Measurements from ENCODE around the gene PPP6R3. TPM values are rescaled to one million over a fixed set of nuclear protein-coding genes. Genes with fewer than 3 reads are reported as not detected.
A peak's percentile ranks its signal among the peaks of the same experiment; 100 is the strongest.

The PPP6R3 gene
- total RNA-seq, 3 donors from 2014 or later (not counting 1 experiment from before 2014, with no cell fraction given) = 148 to 176 (median 149) TPM

DNA sequence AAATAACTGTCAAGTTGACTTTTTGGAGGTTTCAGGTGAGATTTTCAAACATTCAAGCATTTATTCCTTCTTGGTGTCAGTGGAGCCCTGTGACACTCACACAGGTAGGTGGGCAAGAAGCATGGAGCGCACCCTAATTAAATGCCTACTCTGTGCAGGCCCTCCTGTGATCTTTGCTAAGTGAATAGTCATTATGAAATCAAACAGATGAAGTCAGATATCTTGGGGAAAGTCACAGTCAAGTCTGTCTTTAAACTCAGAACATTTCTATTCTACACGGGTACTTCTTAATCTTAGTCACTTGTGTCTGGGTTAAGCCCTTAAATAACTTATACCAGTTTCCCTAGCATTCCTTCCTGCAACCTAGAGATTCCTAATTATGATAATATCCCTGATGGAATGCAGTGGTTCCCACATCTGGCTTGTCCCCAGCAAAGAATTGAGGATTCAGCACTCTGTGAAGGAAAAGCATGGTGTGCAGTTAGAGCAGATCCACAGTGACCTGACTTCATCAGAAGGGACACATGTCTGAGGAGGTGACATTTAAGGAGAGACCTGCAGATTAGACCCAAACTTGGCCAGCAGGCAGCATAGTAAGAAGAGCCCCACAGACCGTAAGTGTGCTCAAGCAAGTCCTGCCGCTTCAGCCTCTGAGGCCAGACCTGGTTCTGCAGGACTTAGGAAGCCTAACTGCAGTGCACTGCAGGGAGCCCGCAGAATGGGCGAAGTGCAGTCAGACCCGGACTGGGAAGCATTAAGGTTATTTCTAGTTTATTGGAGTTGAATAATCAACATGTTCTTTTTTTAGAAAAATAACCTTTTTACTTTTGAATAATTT lies 138.5 kb downstream of the PPP6R3 start:
- no peak overlapping the region for H3K4me3 Mint-ChIP-seq
- peaks cover 19 to 27% of the 10 kb centered on the region in 2 donors for H3K4me1 Mint-ChIP-seq
- H3K27ac Mint-ChIP-seq = peak overlapping the region in 1 of 2 donors; percentile 36
- Histone ChIP-seq H3K27ac (ENCODE audit: low read length) (no peak overlapping the region), H3K4me1 (ENCODE audit: control insufficient read depth, insufficient read depth, low read length) (no peaks in the 10 kb centered on the region), H3K27me3 (ENCODE audit: control insufficient read depth, insufficient read depth, low read length) (no peaks in the 10 kb centered on the region), H3K4me3 (ENCODE audit: low read length) (no peak overlapping the region), H3K36me3 (ENCODE audit: control insufficient read depth, insufficient read depth, low read length) (peaks cover 79% of the 10 kb centered on the region), H3K9me3 (ENCODE audit: control insufficient read depth, insufficient read depth, low read length) (no peaks in the 10 kb centered on the region)
- ATAC-seq (no peak), DNase-seq (no peak)
- no peaks in the 10 kb centered on the region for H3K27me3 Mint-ChIP-seq (ENCODE audit: low read depth in 2 of 2)
- 88% methylated on average over 5 of the region's 7 CpGs for WGBS (ENCODE audit: insufficient coverage)
- intact Hi-C loops (cut with micrococcal nuclease) = no loop called here
- peaks cover 50% of the 10 kb centered on the region for H3K36me3 Mint-ChIP-seq
- TF ChIP-seq CTCF (IDR thresholded peaks at IDR 0.05) = no peak
- H3K9me3 Mint-ChIP-seq = no peaks in the 10 kb centered on the region

- no peak for TF ChIP-seq CTCF (IDR thresholded peaks at IDR 0.05)
- no peak overlapping the region for H3K27ac Mint-ChIP-seq
- 98% methylated on average over 6 of the region's 7 CpGs for WGBS (ENCODE audit: insufficient coverage)
- no peaks in the 10 kb centered on the region for H3K9me3 ChIP-seq (ENCODE audit: control insufficient read depth, insufficient read depth, low read length)
- H3K36me3 Mint-ChIP-seq = peaks cover 63% of the 10 kb centered on the region
- H3K36me3 ChIP-seq (ENCODE audit: control insufficient read depth, insufficient read depth, low read length) = peaks cover 89% of the 10 kb centered on the region
- no peak for ATAC-seq
- DNase-seq = no peak
- H3K27me3 Mint-ChIP-seq (ENCODE audit: low read depth in 2 of 2) = no peaks in the 10 kb centered on the region
- H3K4me1 Mint-ChIP-seq = peaks cover 12 to 20% of the 10 kb centered on the region in 2 donors
- no peaks in the 10 kb centered on the region for H3K9me3 Mint-ChIP-seq
- H3K4me3 ChIP-seq (ENCODE audit: low read length) = no peak overlapping the region
- H3K4me1 ChIP-seq (ENCODE audit: control insufficient read depth, insufficient read depth, low read length) = no peaks in the 10 kb centered on the region
- H3K27me3 ChIP-seq (ENCODE audit: control insufficient read depth, insufficient read depth, low read length) = no peaks in the 10 kb centered on the region
- intact Hi-C loops (cut with micrococcal nuclease) = no loop called here
- H3K27ac ChIP-seq (ENCODE audit: low read length) = no peak overlapping the region
- H3K4me3 Mint-ChIP-seq = no peak overlapping the region
Observed at GRCh38 chr11:68601147-68601546, 140.6 kb downstream of the PPP6R3 start.

- TF ChIP-seq CTCF (IDR thresholded peaks at IDR 0.05) = no peak
- no peak overlapping the region for H3K4me3 Mint-ChIP-seq
- H3K9me3 Mint-ChIP-seq = no peaks in the 10 kb centered on the region
- Histone ChIP-seq H3K27ac (ENCODE audit: low read length) (no peak overlapping the region), H3K36me3 (ENCODE audit: control insufficient read depth, insufficient read depth, low read length) (peaks cover 79% of the 10 kb centered on the region), H3K4me3 (ENCODE audit: low read length) (no peak overlapping the region), H3K9me3 (ENCODE audit: control insufficient read depth, insufficient read depth, low read length) (no peaks in the 10 kb centered on the region), H3K4me1 (ENCODE audit: control insufficient read depth, insufficient read depth, low read length) (no peaks in the 10 kb centered on the region), H3K27me3 (ENCODE audit: control insufficient read depth, insufficient read depth, low read length) (no peaks in the 10 kb centered on the region)
- intact Hi-C loops (cut with micrococcal nuclease) = no loop called here
- peaks cover 24% of the 10 kb centered on the region for H3K36me3 Mint-ChIP-seq
- ATAC-seq (no peak), DNase-seq (no peak)
- no peak overlapping the region for H3K27ac Mint-ChIP-seq
- 96% methylated on average over 13 of the region's 13 CpGs for WGBS (ENCODE audit: insufficient coverage)
- H3K27me3 Mint-ChIP-seq (ENCODE audit: low read depth in 2 of 2) = no peaks in the 10 kb centered on the region
- H3K4me1 Mint-ChIP-seq = no peaks in the 10 kb centered on the region
Observed at GRCh38 chr11:68609761-68610160, 149.2 kb downstream of the PPP6R3 start.
